ENCODE measurements around the gene DENND1B.

Gene DENND1B

DNA sequence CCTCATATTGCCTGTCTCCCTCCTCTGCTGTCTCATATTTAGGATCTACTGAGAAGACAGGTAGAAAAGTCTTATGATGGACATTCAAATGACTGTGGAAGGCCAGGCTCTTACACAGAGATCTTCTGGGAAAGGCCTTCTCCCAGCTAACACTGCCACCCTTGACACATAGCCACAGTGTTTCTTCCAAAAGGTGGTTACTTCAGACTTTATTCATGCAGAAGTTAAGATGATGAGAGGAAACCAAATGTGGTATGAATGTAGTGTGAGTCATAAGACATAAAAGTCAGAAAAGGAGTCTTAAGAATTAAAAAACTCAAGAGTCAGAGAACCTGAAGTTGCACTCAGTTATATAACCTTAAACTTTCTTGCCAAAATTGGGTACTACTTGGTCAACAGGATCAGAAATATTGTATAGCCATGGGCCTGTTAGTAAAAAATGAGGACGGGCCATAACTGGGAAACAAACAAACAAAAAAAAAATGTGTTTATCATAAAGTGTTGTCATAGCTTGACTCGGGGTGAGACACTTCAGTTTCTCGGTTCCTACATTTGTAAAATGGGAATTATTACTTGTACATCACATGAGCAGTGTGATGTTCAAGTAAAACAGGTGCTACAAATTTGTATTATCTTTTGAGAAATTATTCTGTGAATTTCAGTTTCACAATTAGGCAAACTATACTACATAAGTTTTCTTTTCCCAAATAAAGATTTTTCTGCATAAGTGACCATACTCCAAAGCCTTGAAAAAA is 1.2 kb upstream of the DENND1B start:
- H2AFZ ChIP-seq (ENCODE audit: low read length) = peak overlapping the region; percentile 72
- H4K20me1 ChIP-seq (ENCODE audit: insufficient read depth, low read length, poor library complexity, severe bottlenecking) = peaks cover 21% of the 10 kb centered on the region
- H3K36me3 ChIP-seq (ENCODE audit: insufficient read depth, low read length) = no peaks in the 10 kb centered on the region
- no peaks in the 10 kb centered on the region for H3K27me3 ChIP-seq (ENCODE audit: insufficient read depth, low read length, poor library complexity, severe bottlenecking)
- H3K4me2 ChIP-seq (ENCODE audit: low read depth, low read length, poor library complexity, severe bottlenecking) = peak overlapping the region; percentile 78
- peaks cover 15% of the 10 kb centered on the region for H3F3A ChIP-seq (ENCODE audit: low read depth)
- peaks cover 46% of the 10 kb centered on the region for H3K4me1 ChIP-seq (ENCODE audit: insufficient read depth, low read length, poor library complexity, severe bottlenecking)
- peak overlapping the region; percentile 93 for H3K9ac ChIP-seq (ENCODE audit: low read depth, low read length, poor library complexity, severe bottlenecking)
- no peaks in the 10 kb centered on the region for H3K9me2 ChIP-seq (replicated peaks; ENCODE audit: low read depth, low read length)
- H3K4me3 ChIP-seq (ENCODE audit: low read length, poor library complexity, severe bottlenecking) = peak overlapping the region; percentile 86
- peaks cover 5% of the 10 kb centered on the region; the same call in 1 of the 2 replicates for H3K9me3 ChIP-seq (ENCODE audit: insufficient read depth, low read depth, low read length)
- TF ChIP-seq, protein P1, sequence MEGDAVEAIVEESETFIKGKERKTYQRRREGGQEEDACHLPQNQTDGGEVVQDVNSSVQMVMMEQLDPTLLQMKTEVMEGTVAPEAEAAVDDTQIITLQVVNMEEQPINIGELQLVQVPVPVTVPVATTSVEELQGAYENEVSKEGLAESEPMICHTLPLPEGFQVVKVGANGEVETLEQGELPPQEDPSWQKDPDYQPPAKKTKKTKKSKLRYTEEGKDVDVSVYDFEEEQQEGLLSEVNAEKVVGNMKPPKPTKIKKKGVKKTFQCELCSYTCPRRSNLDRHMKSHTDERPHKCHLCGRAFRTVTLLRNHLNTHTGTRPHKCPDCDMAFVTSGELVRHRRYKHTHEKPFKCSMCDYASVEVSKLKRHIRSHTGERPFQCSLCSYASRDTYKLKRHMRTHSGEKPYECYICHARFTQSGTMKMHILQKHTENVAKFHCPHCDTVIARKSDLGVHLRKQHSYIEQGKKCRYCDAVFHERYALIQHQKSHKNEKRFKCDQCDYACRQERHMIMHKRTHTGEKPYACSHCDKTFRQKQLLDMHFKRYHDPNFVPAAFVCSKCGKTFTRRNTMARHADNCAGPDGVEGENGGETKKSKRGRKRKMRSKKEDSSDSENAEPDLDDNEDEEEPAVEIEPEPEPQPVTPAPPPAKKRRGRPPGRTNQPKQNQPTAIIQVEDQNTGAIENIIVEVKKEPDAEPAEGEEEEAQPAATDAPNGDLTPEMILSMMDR (conservative IDR thresholded peaks at IDR 0.05; ENCODE audit: low read length) = no peak
- H3K79me2 ChIP-seq (ENCODE audit: insufficient read depth, low read length) = peaks cover 31% of the 10 kb centered on the region

DNA sequence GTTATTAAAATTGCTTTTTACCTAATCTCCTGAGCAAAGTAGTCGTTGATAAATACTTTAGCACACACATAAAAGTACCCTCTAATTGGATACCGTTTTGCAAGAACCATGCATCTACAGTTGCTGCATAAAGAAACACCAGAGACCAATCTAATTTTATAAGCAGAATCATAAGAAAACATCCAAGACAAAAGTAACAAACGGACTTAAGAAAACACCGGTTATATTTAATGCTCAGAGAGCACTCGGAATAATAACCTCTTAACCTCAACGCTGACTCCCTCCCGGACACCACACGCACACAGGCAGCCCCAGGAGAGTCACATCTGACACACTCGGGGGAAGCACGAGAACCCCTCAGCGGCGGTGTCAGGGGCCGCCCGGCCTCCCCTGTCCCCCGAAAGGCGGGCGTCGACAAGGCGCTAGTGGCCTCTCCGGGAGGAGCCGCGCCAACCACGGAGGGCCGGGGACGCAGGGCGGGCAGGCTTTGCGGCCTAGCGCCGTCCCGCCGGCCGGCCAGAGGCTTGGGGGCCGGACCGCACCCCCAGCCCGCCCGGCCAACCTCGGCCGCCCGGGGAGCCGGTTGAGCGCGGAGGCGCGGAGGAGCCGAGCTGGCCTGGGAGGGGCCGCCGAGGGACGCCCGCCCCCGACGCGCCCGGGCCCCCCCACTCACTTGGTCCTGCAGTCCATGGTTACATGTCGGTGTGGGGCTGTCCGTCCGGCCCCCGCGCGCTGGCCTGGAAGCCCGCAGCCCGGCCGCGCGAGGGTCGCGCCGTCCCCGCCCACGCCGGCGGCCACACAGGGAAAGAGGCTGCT is 606 bp downstream of the DENND1B start:
- peaks cover 26% of the 10 kb centered on the region for H4K20me1 ChIP-seq (ENCODE audit: insufficient read depth, low read length, poor library complexity, severe bottlenecking)
- H3K9ac ChIP-seq (ENCODE audit: low read depth, low read length, poor library complexity, severe bottlenecking) = peak overlapping the region; percentile 93
- peak overlapping the region; percentile 86 for H3K4me3 ChIP-seq (ENCODE audit: low read length, poor library complexity, severe bottlenecking)
- H2AFZ ChIP-seq (ENCODE audit: low read length) = peak overlapping the region; percentile 72; the same call in 1 of the 2 replicates
- peak overlapping the region; percentile 78 for H3K4me2 ChIP-seq (ENCODE audit: low read depth, low read length, poor library complexity, severe bottlenecking)
- peaks cover 5% of the 10 kb centered on the region; the same call in 1 of the 2 replicates for H3K9me3 ChIP-seq (ENCODE audit: insufficient read depth, low read depth, low read length)
- TF ChIP-seq, protein P1 (conservative IDR thresholded peaks at IDR 0.05; ENCODE audit: low read length) = no peak
- no peak for TF ChIP-seq EZH2phosphoT487 (IDR thresholded peaks at IDR 0.05; ENCODE audit: borderline replicate concordance)
- peaks cover 15% of the 10 kb centered on the region for H3F3A ChIP-seq (ENCODE audit: low read depth)
- H3K9me2 ChIP-seq (replicated peaks; ENCODE audit: low read depth, low read length) = no peaks in the 10 kb centered on the region
- no peaks in the 10 kb centered on the region for H3K27me3 ChIP-seq (ENCODE audit: insufficient read depth, low read length, poor library complexity, severe bottlenecking)
- no peaks in the 10 kb centered on the region for H3K36me3 ChIP-seq (ENCODE audit: insufficient read depth, low read length)
- H3K79me2 ChIP-seq (ENCODE audit: insufficient read depth, low read length) = peaks cover 45% of the 10 kb centered on the region
- H3K4me1 ChIP-seq (ENCODE audit: insufficient read depth, low read length, poor library complexity, severe bottlenecking) = peaks cover 57% of the 10 kb centered on the region

DNA sequence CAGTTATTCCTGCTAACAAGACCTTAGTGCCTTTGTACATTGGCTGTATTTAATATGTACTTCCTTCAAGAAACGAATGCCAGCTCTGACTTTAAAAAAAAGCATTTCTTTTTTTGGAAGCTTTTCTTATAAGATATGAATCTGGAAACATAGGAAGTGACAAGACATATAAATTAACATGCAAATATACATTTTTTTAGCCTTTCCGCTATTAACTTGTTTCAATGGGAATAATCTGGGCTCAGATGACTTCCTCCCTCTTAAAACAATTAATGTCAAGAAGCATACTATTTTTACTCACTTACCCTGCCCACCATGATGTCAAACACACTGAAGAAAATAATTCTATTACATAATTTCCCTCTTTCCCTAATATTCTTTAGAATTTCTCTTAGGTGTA is 1.4 kb downstream of the DENND1B start:
- H3K4me1 ChIP-seq (ENCODE audit: insufficient read depth, low read length, poor library complexity, severe bottlenecking) = peaks cover 65% of the 10 kb centered on the region
- H3K4me3 ChIP-seq (ENCODE audit: low read length, poor library complexity, severe bottlenecking) = peak overlapping the region; percentile 86
- H3F3A ChIP-seq (ENCODE audit: low read depth) = peaks cover 15% of the 10 kb centered on the region
- H3K9me3 ChIP-seq (ENCODE audit: insufficient read depth, low read depth, low read length) = no peaks in the 10 kb centered on the region; the same call in 1 of the 2 replicates
- peak overlapping the region; percentile 93 for H3K9ac ChIP-seq (ENCODE audit: low read depth, low read length, poor library complexity, severe bottlenecking)
- no peaks in the 10 kb centered on the region for H3K9me2 ChIP-seq (replicated peaks; ENCODE audit: low read depth, low read length)
- no peak overlapping the region for H2AFZ ChIP-seq (ENCODE audit: low read length)
- peaks cover 54% of the 10 kb centered on the region for H3K79me2 ChIP-seq (ENCODE audit: insufficient read depth, low read length)
- no peaks in the 10 kb centered on the region for H3K27me3 ChIP-seq (ENCODE audit: insufficient read depth, low read length, poor library complexity, severe bottlenecking)
- H3K36me3 ChIP-seq (ENCODE audit: insufficient read depth, low read length) = no peaks in the 10 kb centered on the region
- peaks cover 28% of the 10 kb centered on the region for H4K20me1 ChIP-seq (ENCODE audit: insufficient read depth, low read length, poor library complexity, severe bottlenecking)
- H3K4me2 ChIP-seq (ENCODE audit: low read depth, low read length, poor library complexity, severe bottlenecking) = peak overlapping the region; percentile 78
- no peak for TF ChIP-seq EZH2phosphoT487 (IDR thresholded peaks at IDR 0.05; ENCODE audit: borderline replicate concordance)
- TF ChIP-seq, protein P1 (conservative IDR thresholded peaks at IDR 0.05; ENCODE audit: low read length) = no peak
